K562 (cell line): Measurements from ENCODE around the gene CAMKV. TPM values are rescaled to one million over a fixed set of nuclear protein-coding genes. Genes with fewer than 3 reads are reported as not detected.
A peak's percentile ranks its signal among the peaks of the same experiment; 100 is the strongest.

Experiments
- CBFA2T3 ChIP-seq: fragments of 450-650 bp; IDR thresholded peaks from 2 replicates; pipeline ENCODE4 v1.6.1; 2017
- CBX3 ChIP-seq, 2 experiments: IDR thresholded peaks; 1 replicate in 1 of 2; 2 replicates in 1 of 2; pipeline ENCODE4 v1.6.1; 2012; ENCODE audit warnings: inconsistent platforms in 2 of 2, low read length in 2 of 2, borderline replicate concordance in 1 of 2, control low read depth in 1 of 2
- CEBPG ChIP-seq, 3 experiments: fragments of 200-800 bp in 1 of 3; sonication (Bioruptor generic) in 1 of 3; sonication (generic) in 1 of 3; formaldehyde crosslinking in 1 of 3; IDR thresholded peaks in 2 of 3; conservative IDR thresholded peaks in 1 of 3; 2 replicates each; pipeline versions ENCODE4 v1.6.1 to v1.8.0; 2016 to 2022; ENCODE audit warnings: missing compliant biosample characterization in 2 of 3, missing genetic modification characterization in 2 of 3, mild to moderate bottlenecking in 1 of 3, missing genetic modification reagents in 1 of 3
- DDX20 ChIP-seq: fragments of 450-650 bp; IDR thresholded peaks from 2 replicates; pipeline ENCODE4 v1.6.1; 2016; ENCODE audit warnings: missing genetic modification characterization, low read depth, mild to moderate bottlenecking, missing compliant biosample characterization, moderate library complexity
- HDAC3 ChIP-seq: fragments of 450-650 bp; IDR thresholded peaks from 2 replicates; pipeline ENCODE4 v1.6.1; 2018; ENCODE audit warnings: borderline replicate concordance, mild to moderate bottlenecking, moderate library complexity; ENCODE audit not compliant: partially characterized antibody
- LEF1 ChIP-seq: fragments of 450-650 bp; IDR thresholded peaks from 2 replicates; pipeline ENCODE4 v1.6.1; 2016; ENCODE audit warnings: mild to moderate bottlenecking
- OTX1 ChIP-seq: fragments of 450-650 bp; formaldehyde crosslinking; IDR thresholded peaks from 2 replicates; pipeline ENCODE4 v1.4.0; 2022; ENCODE audit warnings: mild to moderate bottlenecking
- PHB2 ChIP-seq: fragments of 450-650 bp; IDR thresholded peaks from 2 replicates; pipeline ENCODE4 v1.6.1; 2017; ENCODE audit warnings: low read depth
- POLR2B ChIP-seq: fragments of 450-650 bp; IDR thresholded peaks from 2 replicates; pipeline ENCODE4 v1.6.1; 2018; ENCODE audit warnings: low read depth; ENCODE audit not compliant: partially characterized antibody
- PRPF4 ChIP-seq: fragments of 200-400 bp; formaldehyde crosslinking; IDR thresholded peaks from one replicate; pipeline ENCODE4 v1.6.1; 2017; ENCODE audit warnings: low read length, low read depth, mild to moderate bottlenecking; ENCODE audit not compliant: insufficient read depth, poor library complexity, severe bottlenecking
- SMARCA4 ChIP-seq: fragments of 450-650 bp; IDR thresholded peaks from 2 replicates; pipeline ENCODE4 v1.6.1; 2016
- SRF ChIP-seq, 2 experiments: fragments of 250-450, 450-650 bp in 1 of 2; sonication (Bioruptor Pico) in 1 of 2; sonication (generic) in 1 of 2; formaldehyde crosslinking; IDR thresholded peaks; 2 replicates each; pipeline versions ENCODE4 v1.5.0 to v1.5.1; 2020 to 2022; ENCODE audit warnings: mild to moderate bottlenecking in 1 of 2, missing genetic modification reagents in 1 of 2
- SRSF1 ChIP-seq: fragments of 200-400 bp; formaldehyde crosslinking; IDR thresholded peaks from 2 replicates; pipeline ENCODE4 v1.6.1; 2017; ENCODE audit warnings: mild to moderate bottlenecking, low read depth, low read length, moderate library complexity
- UBTF ChIP-seq, 2 experiments: IDR thresholded peaks; 2 replicates each; pipeline ENCODE4 v1.6.1; 2012; ENCODE audit warnings: improper control_type of control experiment in 2 of 2, low read depth in 2 of 2, low read length in 2 of 2, borderline replicate concordance in 1 of 2
- VEZF1 ChIP-seq: fragments of 200-800 bp; sonication (Bioruptor generic); IDR thresholded peaks from 2 replicates; pipeline ENCODE4 v1.6.1; 2017; ENCODE audit warnings: missing genetic modification characterization, missing compliant biosample characterization
- ZBTB8A ChIP-seq: fragments of 450-650 bp; IDR thresholded peaks from 2 replicates; pipeline ENCODE4 v1.6.1; 2018; ENCODE audit warnings: mild to moderate bottlenecking, moderate library complexity; ENCODE audit not compliant: partially characterized antibody
- ZNF609 ChIP-seq: sonication (generic); formaldehyde crosslinking; IDR thresholded peaks from 2 replicates; pipeline ENCODE4 v1.8.1; 2023; ENCODE audit warnings: missing genetic modification reagents, mild to moderate bottlenecking, borderline replicate concordance
- ZNF780A ChIP-seq: fragments of 250-450 bp; sonication (Bioruptor Pico); IDR thresholded peaks from 2 replicates; pipeline ENCODE4 v1.5.0; 2021; ENCODE audit warnings: mild to moderate bottlenecking
- ZNF79 ChIP-seq: fragments of 250-450 bp; sonication (Bioruptor Pico); IDR thresholded peaks from 2 replicates; pipeline ENCODE4 v1.4.0; 2020; ENCODE audit warnings: low read depth, mild to moderate bottlenecking, moderate library complexity
- polyA plus RNA-seq, 8 experiments: library from polyadenylated mRNA; depleted of rRNA in 4 of 8; stranded (reverse) in 5 of 8; unstranded in 3 of 8; fragments of >200 nt; fragmentation: Nextera tagmentation in 2 of 8; fragmentation: Illumina TruSeq in 1 of 8; extraction: Ambion mirVana in 2 of 8; extraction: Trizol in 1 of 8; gene quantifications; 2 replicates each; pipeline versions ENCODE4 v1.2.1 to v1.2.3, GENCODE V29; 2011 to 2014; ENCODE audit warnings: inconsistent platforms in 1 of 8, missing spikeins in 1 of 8
- total RNA-seq, 7 experiments: library from RNA; depleted of rRNA in 6 of 7; stranded (reverse); fragments of >200 nt in 6 of 7; fragmentation: Illumina TruSeq in 2 of 7; extraction: Trizol in 2 of 7; gene quantifications; 2 replicates each; pipeline versions ENCODE4 v1.2.1 to v1.2.3, GENCODE V29; 2011 to 2021; ENCODE audit warnings: low replicate concordance in 1 of 7

The CAMKV gene
- total and polyA plus RNA-seq, 9 of the 15 experiments (the other 6 are each of a cell fraction or from before 2014, with no cell fraction given), result 0.08 to 2.7 (median 0.79) TPM

GRCh38 chr3:49906073-49906743, 36.5 kb upstream of the CAMKV start (continued):
- TF ChIP-seq ZNF609 (CRISPR knock-in tag) (no peak), SRF (CRISPR knock-in tag; IDR thresholded peaks at IDR 0.05) (no peak), UBTF (IDR thresholded peaks at IDR 0.05; ENCODE audit: borderline replicate concordance in 1 of 2, low read depth in 2 of 2, low read length in 2 of 2) (0 out of 4 replicates have a peak, but pooled peaks of 1 of the 2 experiments have one; percentile 43), HDAC3 (no peak), CBX3 (IDR thresholded peaks at IDR 0.05; ENCODE audit: borderline replicate concordance in 1 of 2, low read length in 2 of 2) (no peak), DDX20 (tag) (no peak), ZBTB8A (no peak), LEF1 (no peak), PHB2 (no peak), PRPF4 (no peak), SMARCA4 (peak; percentile 36; the same call in 1 of the 2 replicates), POLR2B (no peak), ZNF780A (CRISPR knock-in tag) (no peak), SRSF1 (no peak), VEZF1 (peak; percentile 76), ZNF79 (CRISPR knock-in tag) (no peak), CEBPG (CRISPR knock-in tag; IDR thresholded peaks at IDR 0.05) (peak; percentile 58), CEBPG (tag; conservative IDR thresholded peaks at IDR 0.05 in 1 of 2, IDR thresholded peaks at IDR 0.05 in 1 of 2) (peak in 1 of 2 experiments; percentile 46; a peak in 1 of 4 replicates), CBFA2T3 (no peak), OTX1 (CRISPR knock-in tag) (no peak)
